K562 (cell line): Measurements from ENCODE around the gene LYSMD1. TPM values are rescaled to one million over a fixed set of nuclear protein-coding genes. Genes with fewer than 3 reads are reported as not detected.

Source experiments
- EHMT2 ChIP-seq: fragments of 450-650 bp; IDR thresholded peaks from 2 replicates; pipeline ENCODE4 v1.6.1; 2018; ENCODE audit warnings: antibody characterized with exemption
- NBN ChIP-seq: fragments of 450-650 bp; IDR thresholded peaks from 2 replicates; pipeline ENCODE4 v1.6.1; 2016; ENCODE audit warnings: low read depth, mild to moderate bottlenecking
- NCOA4 ChIP-seq: fragments of 450-650 bp; IDR thresholded peaks from 2 replicates; pipeline ENCODE4 v1.6.1; 2018; ENCODE audit warnings: mild to moderate bottlenecking; ENCODE audit not compliant: partially characterized antibody
- PHB ChIP-seq: fragments of 250-450 bp; sonication (Bioruptor Pico); IDR thresholded peaks from 2 replicates; pipeline ENCODE4 v1.5.0; 2021
- POLR2H ChIP-seq: IDR thresholded peaks from 2 replicates; pipeline ENCODE4 v1.6.1; 2016; ENCODE audit warnings: missing genetic modification characterization, low read depth, mild to moderate bottlenecking, control low read depth, missing compliant biosample characterization, moderate library complexity
- RBM17 ChIP-seq: fragments of 200-400 bp; formaldehyde crosslinking; IDR thresholded peaks from 2 replicates; pipeline ENCODE4 v1.6.1; 2017; ENCODE audit warnings: low read depth, mild to moderate bottlenecking, low read length, borderline replicate concordance
- SNIP1 ChIP-seq: fragments of 450-650 bp; IDR thresholded peaks from 2 replicates; pipeline ENCODE4 v1.7.1; 2017; ENCODE audit warnings: low read depth, mild to moderate bottlenecking
- TEAD1 ChIP-seq, 2 experiments: fragments of 450-650 bp in 1 of 2; sonication (generic) in 1 of 2; formaldehyde crosslinking; IDR thresholded peaks; 2 replicates each; pipeline versions ENCODE4 v1.4.0 to v1.8.0; 2020 to 2022; ENCODE audit warnings: mild to moderate bottlenecking in 2 of 2, missing genetic modification reagents in 1 of 2
- polyA plus RNA-seq, 8 experiments: library from polyadenylated mRNA; depleted of rRNA in 4 of 8; stranded (reverse) in 5 of 8; unstranded in 3 of 8; fragments of >200 nt; fragmentation: Nextera tagmentation in 2 of 8; fragmentation: Illumina TruSeq in 1 of 8; extraction: Ambion mirVana in 2 of 8; extraction: Trizol in 1 of 8; gene quantifications; 2 replicates each; pipeline versions ENCODE4 v1.2.1 to v1.2.3, GENCODE V29; 2011 to 2014; ENCODE audit warnings: inconsistent platforms in 1 of 8, missing spikeins in 1 of 8
- total RNA-seq, 7 experiments: library from RNA; depleted of rRNA in 6 of 7; stranded (reverse); fragments of >200 nt in 6 of 7; fragmentation: Illumina TruSeq in 2 of 7; extraction: Trizol in 2 of 7; gene quantifications; 2 replicates each; pipeline versions ENCODE4 v1.2.1 to v1.2.3, GENCODE V29; 2011 to 2021; ENCODE audit warnings: low replicate concordance in 1 of 7
- TF ChIP-seq, protein P1 (sequence below): fragments of 450-650 bp; IDR thresholded peaks from 2 replicates; pipeline ENCODE4 v1.7.1; 2018; ENCODE audit warnings: mild to moderate bottlenecking, low read depth; ENCODE audit not compliant: partially characterized antibody
- TF ChIP-seq, protein P2 (sequence below): fragments of 200-800 bp; sonication (Bioruptor generic); IDR thresholded peaks from 2 replicates; pipeline ENCODE4 v1.6.1; 2017; ENCODE audit warnings: missing genetic modification characterization, missing compliant biosample characterization
- TF ChIP-seq, protein P3 (sequence below): fragments of 450-650 bp; formaldehyde crosslinking; IDR thresholded peaks from 2 replicates; pipeline ENCODE4 v1.4.0; 2020; ENCODE audit warnings: mild to moderate bottlenecking, moderate library complexity
- TF ChIP-seq, protein P4 (sequence below): fragments of 250-450 bp; sonication (Bioruptor Pico); IDR thresholded peaks from 2 replicates; pipeline ENCODE4 v1.5.0; 2021; ENCODE audit warnings: mild to moderate bottlenecking, moderate library complexity

The LYSMD1 gene
- total and polyA plus RNA-seq, 9 of the 15 experiments (the other 6 are each of a cell fraction or from before 2014, with no cell fraction given) = 2.2 to 9.4 (median 6.0) TPM

DNA sequence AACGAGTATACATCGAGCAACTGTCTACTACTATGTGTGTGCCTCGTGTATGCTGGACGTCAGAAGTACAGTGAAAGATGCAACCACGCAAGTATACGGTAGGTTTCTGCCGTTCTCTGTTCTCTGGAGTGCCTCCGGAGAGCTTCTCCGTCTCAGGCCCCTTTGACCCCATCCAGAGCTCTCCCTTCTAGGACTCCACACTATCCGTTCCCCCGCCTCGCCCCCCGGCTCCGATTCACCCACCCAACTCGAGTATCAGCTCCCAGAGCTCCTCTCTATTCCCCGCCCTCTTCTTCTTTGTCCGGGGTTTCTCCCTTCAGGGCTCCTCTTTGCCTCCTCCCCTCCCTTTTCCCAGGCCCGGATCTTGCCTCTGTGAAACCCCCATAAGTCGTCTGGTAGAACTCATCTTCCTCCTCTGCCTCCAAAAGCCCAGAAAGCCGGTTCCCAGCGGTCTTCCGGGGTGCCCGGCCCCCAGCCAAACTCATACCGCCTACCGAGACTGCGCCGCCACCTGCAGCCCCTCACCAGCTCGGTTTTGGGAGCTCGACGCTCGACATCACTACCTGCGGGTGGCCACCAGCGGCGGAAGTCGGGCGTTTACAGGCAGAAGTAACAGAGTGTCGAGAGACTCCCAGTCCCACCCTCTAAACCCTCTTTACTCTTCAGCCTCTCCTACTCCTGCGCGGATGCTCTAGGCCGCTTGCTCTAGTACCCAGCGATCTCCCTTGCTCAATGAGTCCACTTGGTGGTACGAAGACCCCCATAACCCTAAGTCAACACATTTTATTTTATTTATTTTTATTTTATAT is 24.1 kb upstream of the LYSMD1 start, which contains the start of gene VPS72 (continued):
- TF ChIP-seq, protein P1, sequence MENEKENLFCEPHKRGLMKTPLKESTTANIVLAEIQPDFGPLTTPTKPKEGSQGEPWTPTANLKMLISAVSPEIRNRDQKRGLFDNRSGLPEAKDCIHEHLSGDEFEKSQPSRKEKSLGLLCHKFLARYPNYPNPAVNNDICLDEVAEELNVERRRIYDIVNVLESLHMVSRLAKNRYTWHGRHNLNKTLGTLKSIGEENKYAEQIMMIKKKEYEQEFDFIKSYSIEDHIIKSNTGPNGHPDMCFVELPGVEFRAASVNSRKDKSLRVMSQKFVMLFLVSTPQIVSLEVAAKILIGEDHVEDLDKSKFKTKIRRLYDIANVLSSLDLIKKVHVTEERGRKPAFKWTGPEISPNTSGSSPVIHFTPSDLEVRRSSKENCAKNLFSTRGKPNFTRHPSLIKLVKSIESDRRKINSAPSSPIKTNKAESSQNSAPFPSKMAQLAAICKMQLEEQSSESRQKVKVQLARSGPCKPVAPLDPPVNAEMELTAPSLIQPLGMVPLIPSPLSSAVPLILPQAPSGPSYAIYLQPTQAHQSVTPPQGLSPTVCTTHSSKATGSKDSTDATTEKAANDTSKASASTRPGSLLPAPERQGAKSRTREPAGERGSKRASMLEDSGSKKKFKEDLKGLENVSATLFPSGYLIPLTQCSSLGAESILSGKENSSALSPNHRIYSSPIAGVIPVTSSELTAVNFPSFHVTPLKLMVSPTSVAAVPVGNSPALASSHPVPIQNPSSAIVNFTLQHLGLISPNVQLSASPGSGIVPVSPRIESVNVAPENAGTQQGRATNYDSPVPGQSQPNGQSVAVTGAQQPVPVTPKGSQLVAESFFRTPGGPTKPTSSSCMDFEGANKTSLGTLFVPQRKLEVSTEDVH = peak; percentile 76
- TF ChIP-seq NBN (peak; percentile 70; the same call in 1 of the 2 replicates), EHMT2 (no peak), POLR2H (tag) (peak; percentile 91), NCOA4 (peak; percentile 73), TEAD1 (CRISPR knock-in tag; IDR thresholded peaks at IDR 0.05) (0 out of 4 replicates have a peak, but pooled peaks of 1 of the 2 experiments have one; percentile 64), SNIP1 (no peak), PHB (CRISPR knock-in tag) (no peak), RBM17 (no peak)
- TF ChIP-seq, protein P2, sequence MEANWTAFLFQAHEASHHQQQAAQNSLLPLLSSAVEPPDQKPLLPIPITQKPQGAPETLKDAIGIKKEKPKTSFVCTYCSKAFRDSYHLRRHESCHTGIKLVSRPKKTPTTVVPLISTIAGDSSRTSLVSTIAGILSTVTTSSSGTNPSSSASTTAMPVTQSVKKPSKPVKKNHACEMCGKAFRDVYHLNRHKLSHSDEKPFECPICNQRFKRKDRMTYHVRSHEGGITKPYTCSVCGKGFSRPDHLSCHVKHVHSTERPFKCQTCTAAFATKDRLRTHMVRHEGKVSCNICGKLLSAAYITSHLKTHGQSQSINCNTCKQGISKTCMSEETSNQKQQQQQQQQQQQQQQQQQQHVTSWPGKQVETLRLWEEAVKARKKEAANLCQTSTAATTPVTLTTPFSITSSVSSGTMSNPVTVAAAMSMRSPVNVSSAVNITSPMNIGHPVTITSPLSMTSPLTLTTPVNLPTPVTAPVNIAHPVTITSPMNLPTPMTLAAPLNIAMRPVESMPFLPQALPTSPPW (CRISPR knock-in tag) = peak; percentile 82
- TF ChIP-seq, protein P3, sequence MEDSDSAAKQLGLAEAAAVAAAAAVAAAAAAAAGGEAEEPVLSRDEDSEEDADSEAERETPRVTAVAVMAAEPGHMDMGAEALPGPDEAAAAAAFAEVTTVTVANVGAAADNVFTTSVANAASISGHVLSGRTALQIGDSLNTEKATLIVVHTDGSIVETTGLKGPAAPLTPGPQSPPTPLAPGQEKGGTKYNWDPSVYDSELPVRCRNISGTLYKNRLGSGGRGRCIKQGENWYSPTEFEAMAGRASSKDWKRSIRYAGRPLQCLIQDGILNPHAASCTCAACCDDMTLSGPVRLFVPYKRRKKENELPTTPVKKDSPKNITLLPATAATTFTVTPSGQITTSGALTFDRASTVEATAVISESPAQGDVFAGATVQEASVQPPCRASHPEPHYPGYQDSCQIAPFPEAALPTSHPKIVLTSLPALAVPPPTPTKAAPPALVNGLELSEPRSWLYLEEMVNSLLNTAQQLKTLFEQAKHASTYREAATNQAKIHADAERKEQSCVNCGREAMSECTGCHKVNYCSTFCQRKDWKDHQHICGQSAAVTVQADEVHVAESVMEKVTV (CRISPR knock-in tag) = no peak
- TF ChIP-seq, protein P4, sequence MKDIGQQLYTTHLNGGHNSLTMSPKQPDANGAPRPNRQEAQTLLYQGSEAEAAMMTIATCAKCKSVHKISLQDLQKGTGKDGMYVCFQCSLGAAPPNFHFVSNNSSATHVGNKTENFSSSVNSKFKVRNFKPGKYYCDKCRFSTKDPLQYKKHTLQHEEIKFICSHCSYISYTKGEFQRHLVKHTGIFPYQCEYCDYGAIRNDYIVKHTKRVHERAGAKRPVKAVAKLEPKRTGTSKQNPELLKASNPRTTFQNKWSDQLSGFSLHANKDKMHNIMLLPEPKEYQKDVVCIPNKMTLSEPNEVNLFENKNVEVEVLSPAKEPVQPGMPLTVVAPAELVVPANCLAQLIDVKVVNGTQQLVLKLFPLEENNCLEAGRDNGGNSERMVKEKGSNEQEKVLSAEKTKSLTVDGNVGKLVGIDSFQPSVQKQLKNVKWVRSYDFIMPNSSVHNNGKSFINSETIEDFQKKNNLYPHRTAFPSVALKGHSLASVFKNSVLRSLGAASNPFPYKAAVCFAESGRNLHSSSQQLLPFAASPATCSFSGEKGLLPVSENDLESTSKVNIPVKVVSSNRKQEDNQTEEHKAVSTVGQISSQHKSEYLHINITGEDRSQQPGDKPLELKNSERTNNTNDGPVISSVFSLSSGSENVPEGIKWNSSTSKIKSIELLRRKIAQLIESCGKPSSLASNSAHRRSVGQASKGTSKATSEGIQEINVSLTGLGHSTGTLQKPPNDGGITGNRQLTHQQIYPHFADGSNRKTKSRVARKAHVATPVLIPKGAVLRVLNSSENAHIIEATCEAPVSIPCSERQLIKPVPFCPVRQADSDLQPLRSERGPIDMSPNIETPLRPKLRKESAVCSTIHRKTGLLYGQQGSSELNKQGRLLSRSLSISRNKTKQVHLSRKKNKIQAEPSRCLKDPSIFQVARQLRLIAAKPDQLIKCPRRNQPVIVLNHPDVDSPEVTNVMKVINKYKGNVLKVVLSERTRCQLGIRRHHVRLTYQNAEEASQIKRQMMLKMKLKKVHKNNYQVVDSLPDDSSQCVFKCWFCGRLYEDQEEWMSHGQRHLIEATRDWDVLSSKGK (CRISPR knock-in tag) = no peak
